ENCODE results near the gene OLIG3. TPM values are rescaled to one million over a fixed set of nuclear protein-coding genes. Genes with fewer than 3 reads are reported as not detected.

The OLIG3 gene
- total RNA-seq, 1 donor from 2014 or later = not detected

DNA sequence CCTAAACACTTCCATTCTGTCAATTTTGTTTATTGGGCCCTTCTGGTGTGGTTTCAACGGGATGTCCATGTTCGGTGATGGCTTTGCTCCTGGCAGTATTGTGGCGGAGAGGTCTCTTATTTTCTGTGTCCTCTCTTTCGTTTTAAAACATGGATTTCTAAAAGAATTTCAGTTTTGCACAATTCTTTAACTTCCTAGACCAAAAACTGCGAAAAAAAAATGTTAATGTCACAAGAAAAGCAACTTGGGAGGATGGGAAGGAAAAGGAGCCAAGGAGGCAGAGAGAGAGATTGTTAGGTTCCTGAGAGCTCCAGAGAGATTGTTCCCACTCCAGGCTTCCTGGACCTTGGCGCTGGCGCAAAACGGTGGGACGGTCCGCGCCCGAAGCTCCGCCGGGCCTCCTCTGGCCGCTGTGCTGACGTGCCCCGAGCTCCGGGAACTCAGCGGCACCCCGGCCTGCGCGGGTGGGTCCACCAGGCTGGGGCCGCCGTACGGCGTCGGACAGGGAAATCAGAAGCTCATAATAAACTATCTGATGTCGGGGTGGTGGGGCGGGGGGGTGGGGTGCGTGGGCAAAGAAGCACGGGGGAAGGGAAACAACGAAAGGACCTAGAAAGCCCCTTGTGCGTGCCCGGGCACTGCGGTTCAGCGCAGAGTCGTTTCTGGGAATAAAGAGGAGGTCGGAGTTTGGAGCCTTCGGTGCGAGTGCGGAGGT, 951 bp upstream of the OLIG3 start:
- Histone ChIP-seq H3K4me1 (peaks cover 0 to 18% of the 10 kb centered on the region in 2 donors), H3K36me3 (no peaks in the 10 kb centered on the region), H3K4me3 (no peak overlapping the region), H3K27me3 (peaks cover 5% of the 10 kb centered on the region), H3K27ac (no peak overlapping the region), H3K9me3 (no peaks in the 10 kb centered on the region)
- TF ChIP-seq, protein P1, sequence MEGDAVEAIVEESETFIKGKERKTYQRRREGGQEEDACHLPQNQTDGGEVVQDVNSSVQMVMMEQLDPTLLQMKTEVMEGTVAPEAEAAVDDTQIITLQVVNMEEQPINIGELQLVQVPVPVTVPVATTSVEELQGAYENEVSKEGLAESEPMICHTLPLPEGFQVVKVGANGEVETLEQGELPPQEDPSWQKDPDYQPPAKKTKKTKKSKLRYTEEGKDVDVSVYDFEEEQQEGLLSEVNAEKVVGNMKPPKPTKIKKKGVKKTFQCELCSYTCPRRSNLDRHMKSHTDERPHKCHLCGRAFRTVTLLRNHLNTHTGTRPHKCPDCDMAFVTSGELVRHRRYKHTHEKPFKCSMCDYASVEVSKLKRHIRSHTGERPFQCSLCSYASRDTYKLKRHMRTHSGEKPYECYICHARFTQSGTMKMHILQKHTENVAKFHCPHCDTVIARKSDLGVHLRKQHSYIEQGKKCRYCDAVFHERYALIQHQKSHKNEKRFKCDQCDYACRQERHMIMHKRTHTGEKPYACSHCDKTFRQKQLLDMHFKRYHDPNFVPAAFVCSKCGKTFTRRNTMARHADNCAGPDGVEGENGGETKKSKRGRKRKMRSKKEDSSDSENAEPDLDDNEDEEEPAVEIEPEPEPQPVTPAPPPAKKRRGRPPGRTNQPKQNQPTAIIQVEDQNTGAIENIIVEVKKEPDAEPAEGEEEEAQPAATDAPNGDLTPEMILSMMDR (IDR thresholded peaks at IDR 0.05) = no peak
- intact Hi-C loops (cut with DNase I) = no loop called here
- no peak for DNase-seq (ENCODE audit: low spot score in 2 of 2)

DNA sequence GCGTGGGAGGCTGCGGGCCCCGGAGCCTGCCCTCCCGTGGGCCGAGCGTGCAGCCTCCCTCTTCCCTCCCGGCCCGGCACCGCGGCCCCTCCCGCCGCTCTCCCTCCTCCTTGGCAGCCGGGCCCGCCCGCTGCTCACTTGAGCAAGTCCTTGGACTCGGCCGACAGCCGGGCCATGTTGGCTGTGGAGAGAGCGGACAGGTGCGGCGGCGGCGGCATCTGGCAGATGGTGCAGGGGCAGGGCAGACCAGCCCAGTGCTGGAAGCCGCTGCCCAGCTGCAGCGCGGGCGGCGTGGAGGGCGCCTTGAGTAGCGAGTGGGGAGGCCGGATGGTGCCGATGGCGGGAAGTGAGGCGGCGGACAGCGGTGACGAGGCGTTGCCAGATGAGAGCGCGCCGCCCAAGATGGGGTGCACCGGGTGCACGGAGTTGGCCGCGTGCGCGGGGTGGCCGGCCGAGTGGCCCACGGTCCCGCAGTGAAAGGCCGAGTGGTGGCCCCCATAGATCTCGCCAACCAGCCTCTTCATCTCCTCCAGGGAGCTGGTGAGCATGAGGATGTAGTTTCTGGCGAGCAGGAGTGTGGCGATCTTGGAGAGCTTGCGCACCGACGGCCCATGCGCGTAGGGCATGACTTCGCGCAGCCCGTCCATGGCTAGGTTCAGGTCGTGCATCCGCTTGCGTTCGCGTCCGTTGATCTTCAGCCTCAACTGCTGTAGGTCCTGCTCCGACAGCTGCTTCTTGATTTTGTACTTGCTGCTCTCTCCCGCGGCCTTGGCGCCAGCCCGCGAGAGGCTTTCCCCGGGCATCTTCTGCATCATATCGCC, 766 bp downstream of the OLIG3 start:
- Histone ChIP-seq H3K4me1 (peaks cover 0 to 18% of the 10 kb centered on the region in 2 donors), H3K36me3 (no peaks in the 10 kb centered on the region), H3K27me3 (peaks cover 15% of the 10 kb centered on the region), H3K27ac (no peak overlapping the region), H3K9me3 (no peaks in the 10 kb centered on the region), H3K4me3 (peak overlapping the region; percentile 21 to 40)
- DNase-seq (ENCODE audit: low spot score in 2 of 2) = no peak
- intact Hi-C loops (cut with DNase I) = no loop called here
- TF ChIP-seq, protein P1 (IDR thresholded peaks at IDR 0.05) = no peak

GRCh38 chr6:137492289-137493217, 1.6 kb downstream of the OLIG3 start:
- peaks cover 0 to 14% of the 10 kb centered on the region in 2 donors for H3K4me1 ChIP-seq
- no peak overlapping the region for H3K27ac ChIP-seq
- H3K36me3 ChIP-seq = no peaks in the 10 kb centered on the region
- peak overlapping the region in 1 of 2 donors; percentile 40 for H3K4me3 ChIP-seq
- H3K9me3 ChIP-seq = no peaks in the 10 kb centered on the region
- intact Hi-C loops (cut with DNase I) = no loop called here
- H3K27me3 ChIP-seq = peaks cover 19% of the 10 kb centered on the region
- TF ChIP-seq, protein P1 (IDR thresholded peaks at IDR 0.05) = no peak
- DNase-seq (ENCODE audit: low spot score in 2 of 2) = no peak

- DNase-seq (ENCODE audit: low spot score in 2 of 2) = no peak
- peaks cover 19% of the 10 kb centered on the region for H3K27me3 ChIP-seq
- intact Hi-C loops (cut with DNase I) = no loop called here
These were observed 2.7 kb downstream of the OLIG3 start for GRCh38 chr6:137491478-137491877.

GRCh38 chr6:137490961-137491360, 3.2 kb downstream of the OLIG3 start:
- Histone ChIP-seq H3K36me3 (no peaks in the 10 kb centered on the region), H3K9me3 (no peaks in the 10 kb centered on the region), H3K27ac (no peak overlapping the region), H3K4me1 (peaks cover 0 to 10% of the 10 kb centered on the region in 2 donors), H3K27me3 (peaks cover 19% of the 10 kb centered on the region), H3K4me3 (no peak overlapping the region)
- TF ChIP-seq, protein P1 (IDR thresholded peaks at IDR 0.05) = no peak
- intact Hi-C loops (cut with DNase I) = no loop called here
- DNase-seq (ENCODE audit: low spot score in 2 of 2) = no peak

More at GRCh38 chr6:137491478-137491877, 2.7 kb downstream of the OLIG3 start:
- TF ChIP-seq, protein P1 (IDR thresholded peaks at IDR 0.05) = no peak
- Histone ChIP-seq H3K4me1 (peaks cover 0 to 11% of the 10 kb centered on the region in 2 donors), H3K36me3 (no peaks in the 10 kb centered on the region), H3K9me3 (no peaks in the 10 kb centered on the region), H3K4me3 (no peak overlapping the region), H3K27ac (no peak overlapping the region)
